ENCODE measurements around the gene PRR15L.
"Not testable (repeated sequence)": the region's sequence is repeated elsewhere in the genome, so short reads cannot be mapped to it uniquely, and the experiment has no call there.

Gene PRR15L

GRCh38 chr17:47956791-47957590, 692 bp downstream of the PRR15L start:
- no peak for DNase-seq

DNA sequence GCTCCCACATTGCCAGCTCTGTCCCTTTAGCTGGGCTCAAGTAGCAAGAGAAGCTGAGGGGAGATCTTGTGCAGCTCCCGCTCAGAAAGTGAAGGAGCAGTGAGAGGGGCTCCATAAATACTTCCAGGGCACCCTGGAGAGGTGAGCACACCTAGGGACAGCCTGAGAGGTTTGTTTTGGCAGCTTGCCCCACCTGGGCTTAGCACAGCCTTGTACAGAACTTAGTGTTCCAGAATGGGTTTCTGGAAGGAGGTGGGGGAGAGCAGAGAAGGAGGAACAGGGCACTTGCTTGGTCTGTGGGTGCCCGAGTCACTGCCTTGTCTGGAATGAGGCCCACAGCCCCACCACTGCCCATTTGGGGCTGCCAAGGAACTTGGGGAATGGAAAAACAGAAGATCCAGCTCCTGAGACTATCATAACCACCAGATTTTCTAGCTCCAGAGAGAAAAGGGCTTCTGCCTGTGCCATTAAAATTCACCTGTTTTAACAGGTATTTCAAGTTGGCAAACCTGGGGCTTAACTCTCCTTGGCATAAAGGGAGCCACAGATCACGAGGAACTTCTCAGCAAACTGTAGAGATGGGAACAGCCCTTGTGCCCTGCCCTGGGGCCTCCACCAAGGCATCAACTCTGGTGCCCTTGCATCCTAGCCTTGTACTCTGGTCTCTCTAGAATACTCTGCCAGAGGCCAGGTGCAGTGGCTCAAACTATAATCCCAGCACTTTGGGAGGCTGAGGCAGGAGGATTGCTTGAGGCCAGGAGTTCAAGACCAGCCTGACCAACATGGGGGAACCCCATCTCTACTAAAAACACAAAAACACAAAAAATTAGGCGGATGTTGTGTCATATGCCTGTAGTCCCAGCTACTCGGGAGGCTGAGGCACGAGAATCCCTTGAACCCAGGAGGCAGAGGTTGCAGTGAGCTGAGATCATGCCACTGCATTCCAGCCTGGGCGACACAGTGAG, 1.9 kb downstream of the PRR15L start:
- DNase-seq = no peak

GRCh38 chr17:47953909-47954308, 3.8 kb downstream of the PRR15L start:
- no peak for DNase-seq

- DNase-seq = peak; percentile 76 to 80
Measured at GRCh38 chr17:47952171-47953021, 5.3 kb downstream of the PRR15L start.

- DNase-seq = no peak
Measured at GRCh38 chr17:47950448-47950847, 7.2 kb downstream of the PRR15L start.

- no peak for DNase-seq
Measured at GRCh38 chr17:47949946-47950345, 7.7 kb downstream of the PRR15L start.

DNA sequence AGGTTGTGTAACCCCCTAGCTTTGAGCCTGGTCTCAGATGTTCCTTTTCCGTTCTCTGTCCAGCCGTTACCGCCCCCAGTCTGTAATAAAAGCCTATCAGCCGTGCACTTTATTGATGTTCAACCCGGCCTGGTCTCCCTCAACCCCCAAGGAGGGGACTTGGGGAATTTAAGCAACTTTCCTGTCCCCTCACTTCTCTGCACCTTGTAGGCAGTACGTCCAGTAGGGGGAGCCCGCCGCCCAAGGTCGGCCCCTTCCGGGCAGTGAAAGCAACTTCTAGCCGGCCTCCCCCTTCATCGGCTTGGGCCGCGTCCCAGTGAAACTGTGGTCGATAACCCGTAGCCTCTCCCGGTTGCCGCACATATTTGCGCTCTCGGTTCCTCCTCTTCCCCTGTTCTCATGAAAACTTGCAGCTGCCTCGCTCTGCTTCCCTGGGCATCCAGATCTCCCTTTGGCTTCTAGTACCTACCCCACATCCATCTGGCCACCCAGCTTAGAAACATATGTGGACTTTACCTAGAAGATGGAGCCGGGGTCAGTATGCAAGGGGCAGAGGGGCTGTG, 8.4 kb downstream of the PRR15L start:
- DNase-seq = peak; percentile 52 to 90

DNA sequence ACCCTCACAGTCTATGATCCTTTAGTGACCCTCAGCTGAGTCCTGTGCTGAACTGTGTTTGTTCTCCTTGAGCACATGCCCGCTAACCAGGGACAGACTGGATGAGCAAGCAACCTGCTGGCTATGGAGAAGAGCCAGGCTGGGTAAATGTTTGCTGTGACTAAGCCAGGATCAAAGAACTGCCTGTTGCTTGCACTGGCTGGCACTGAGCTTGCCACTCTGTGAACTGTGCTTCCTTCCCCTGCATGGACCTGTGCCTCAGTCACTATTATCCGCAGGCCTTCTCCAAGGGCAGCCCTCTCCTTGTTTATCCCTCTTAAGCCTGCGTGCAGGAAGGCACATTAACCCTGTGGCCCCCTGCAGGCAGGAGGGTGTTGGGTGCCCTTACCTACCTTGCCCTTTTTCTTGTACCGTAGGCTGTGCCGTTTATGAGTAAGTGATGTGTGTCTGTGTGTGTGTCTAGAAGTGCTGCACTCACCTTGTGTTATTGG, 8.9 kb downstream of the PRR15L start:
- no peak for DNase-seq

DNA sequence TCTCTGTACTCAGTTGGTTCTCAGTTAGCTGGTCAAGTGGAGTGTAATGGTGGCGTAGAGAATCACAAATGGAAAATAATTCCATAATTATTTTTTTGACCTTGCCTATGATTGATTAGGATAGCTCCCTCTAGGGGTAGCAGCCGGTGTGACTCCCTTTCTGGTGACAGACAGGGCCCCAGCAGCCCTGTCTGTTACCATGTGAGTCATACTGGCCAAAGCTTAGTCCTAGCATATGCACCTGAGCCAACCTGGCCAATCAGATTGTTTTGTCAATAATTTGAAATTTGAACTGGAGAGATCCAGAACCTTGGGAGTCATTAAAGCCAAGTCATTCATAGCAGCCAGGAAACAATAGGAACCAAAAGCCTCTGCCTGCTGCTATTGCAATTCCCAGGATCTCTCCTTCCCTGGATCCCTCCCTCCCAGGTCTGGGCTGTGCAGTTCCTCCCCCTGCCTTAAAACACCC, 10.7 kb downstream of the PRR15L start:
- peak; percentile 62 to 89 for DNase-seq

DNA sequence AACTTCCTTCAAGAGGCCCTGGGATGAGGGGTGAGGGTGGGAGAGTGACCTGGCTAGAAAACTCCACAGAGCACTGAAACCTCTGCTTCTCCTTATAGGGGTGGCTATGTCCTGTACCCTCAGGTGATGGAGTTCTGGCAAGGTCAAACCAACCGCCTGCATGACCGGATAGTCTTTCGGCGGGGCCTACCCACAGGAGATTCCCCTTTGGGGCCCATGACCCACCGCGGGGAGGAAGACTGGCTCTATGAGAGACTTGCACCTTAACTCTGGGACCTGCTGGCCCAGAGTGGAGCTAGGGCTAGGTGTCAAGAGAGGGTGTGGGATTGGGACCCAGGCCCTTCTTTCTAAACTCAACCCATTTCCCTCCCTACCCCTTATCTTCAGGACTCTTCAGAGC, 11.2 kb downstream of the PRR15L start:
- no peak for DNase-seq

DNA sequence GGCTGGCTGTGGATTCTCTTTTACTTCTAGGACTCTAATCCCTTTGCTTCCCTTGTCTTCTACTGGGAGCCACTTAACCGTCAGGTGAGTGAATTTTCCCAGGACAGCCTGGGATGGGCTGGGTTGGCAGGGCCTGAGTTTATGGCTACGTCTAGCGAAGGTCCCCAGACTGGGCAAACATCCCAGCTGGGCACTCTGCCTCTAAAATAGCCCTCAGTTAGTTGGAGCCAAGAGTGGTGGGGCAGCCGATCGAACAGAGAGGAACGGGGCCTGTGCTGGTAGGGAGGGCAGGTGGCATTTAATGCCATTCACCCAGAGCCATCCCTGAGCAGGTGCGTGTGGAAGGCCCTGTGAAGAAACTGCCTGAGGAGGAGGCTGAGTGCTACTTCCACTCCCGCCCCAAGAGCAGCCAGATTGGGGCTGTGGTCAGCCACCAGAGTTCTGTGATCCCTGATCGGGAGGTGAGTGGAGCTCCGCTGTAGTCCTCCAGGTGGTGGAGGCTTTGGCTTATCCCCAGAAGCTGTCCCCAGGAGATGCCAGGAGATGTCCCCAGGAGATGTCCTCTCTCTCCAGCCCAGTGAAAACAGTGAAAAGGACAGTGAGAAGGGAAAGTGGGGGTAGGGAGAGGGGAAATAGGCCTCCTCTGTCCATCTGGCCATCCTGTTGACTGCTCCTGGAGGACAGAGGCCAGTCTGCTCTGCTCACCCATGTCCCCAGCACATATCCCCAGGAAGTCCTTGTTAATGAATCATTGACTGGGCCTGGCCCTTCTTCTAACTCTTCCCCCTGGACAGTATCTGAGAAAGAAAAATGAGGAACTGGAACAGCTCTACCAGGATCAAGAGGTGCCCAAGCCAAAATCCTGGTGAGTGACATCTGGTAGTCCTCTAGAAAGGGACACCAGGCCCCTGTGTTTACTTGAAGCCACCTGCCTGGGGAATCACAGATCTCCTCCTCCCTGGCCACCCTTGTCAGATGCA, 11.9 kb downstream of the PRR15L start:
- peak; percentile 54 to 62 for DNase-seq

DNA sequence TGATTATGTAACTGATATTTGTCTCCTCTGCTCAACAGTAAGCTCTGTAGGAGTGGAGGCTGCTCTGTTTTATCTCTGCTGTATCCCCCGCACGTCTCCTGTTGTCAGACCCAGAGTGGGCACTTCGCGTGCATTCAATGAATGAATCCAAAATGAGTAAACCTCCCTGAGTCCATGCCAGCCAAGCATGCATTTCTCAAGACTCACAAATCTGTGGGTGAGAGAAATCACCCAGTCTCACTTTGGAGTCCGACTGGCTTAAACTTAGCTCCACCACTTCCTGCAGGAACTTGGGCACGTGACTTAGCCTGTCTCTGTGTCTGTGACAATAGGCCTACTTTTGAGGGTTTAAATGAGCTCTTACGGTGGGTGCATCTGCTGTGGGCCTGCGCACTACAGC, 12.6 kb downstream of the PRR15L start:
- peak; percentile 62 to 75 for DNase-seq

DNA sequence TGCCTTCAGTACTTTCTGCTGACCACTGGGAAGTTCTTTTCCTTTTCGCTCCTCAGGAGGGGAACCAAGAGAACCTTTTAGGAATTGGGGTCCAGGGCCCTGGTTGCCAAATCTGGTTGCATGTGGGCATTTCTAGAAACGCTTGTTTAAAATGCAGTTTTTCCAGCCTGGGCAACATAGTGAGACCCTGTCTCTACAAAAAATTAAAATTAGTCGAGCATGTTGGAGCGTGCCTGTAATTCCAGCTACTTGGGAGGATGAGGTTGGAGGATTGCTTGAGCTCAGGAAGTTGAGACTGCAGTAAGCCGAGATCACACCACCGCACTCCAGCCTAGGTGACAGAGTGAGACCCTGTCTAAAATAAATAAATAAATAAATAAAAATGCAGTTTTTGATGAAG, 15.1 kb downstream of the PRR15L start:
- no peak for DNase-seq

DNA sequence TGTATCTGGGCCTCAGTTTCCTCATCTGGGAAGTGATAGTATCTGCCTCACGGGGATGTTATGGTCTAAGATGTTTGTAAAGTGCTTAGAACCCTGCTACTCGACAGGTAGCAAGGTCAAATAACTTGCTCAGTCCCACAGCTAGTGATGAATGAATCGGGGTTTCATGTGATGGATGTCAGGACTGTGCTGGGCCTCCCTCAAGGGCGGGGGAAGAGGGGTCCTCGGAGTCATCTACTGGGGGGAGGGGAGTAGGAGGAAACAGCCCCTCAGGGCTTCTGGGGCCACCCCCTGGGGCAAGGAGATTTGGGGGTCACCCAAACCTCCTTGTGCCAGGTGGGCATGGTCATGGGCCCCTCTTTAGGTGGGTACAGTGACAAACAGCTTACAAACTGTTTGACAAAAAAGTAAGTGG, 15.6 kb downstream of the PRR15L start:
- no peak for DNase-seq

DNA sequence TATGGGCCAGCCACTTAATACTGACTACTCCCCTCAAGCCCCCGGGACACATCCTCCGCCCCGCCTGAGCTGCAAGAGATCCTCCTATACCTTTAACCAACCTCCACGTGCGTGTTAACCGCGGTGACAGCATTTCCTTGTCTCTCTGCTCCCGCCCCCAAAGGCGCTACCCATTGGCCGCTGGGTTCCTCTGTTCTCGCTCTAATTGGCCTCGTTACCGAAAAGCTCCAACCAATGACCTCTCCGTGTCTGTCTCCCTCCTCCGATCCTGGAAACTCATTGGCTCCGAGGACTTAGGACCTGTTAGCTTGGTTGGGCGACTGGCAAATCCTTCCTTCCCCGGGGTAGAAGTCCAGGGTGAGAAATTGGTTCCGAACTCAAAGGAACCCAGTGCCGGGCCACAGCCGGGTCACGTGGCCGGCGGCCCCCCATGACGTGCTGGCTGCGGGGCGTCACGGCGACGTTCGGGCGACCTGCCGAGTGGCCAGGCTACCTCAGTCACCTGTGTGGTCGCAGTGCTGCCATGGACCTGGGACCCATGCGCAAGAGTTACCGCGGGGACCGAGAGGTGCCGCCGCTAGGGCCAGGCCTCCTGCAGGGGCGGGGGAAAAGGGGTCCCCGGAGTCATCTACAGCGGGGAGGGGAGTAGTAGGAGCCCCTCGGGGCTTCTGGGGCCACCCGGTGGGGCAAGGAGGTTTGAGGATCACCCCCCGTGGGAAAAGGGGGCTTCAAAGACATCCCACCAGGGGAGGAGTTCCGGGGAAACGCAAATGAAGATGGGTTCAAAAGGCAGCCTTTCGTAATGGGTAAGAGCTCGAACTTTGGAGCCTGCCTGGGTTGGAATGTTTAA, 16.2 kb downstream of the PRR15L start, which contains the start of gene PNPO:
TSS of gene PNPO (plus strand) at position 326 of the 850 bp plus-strand sequence. CDS start at position 431, 105 bp downstream.
- DNase-seq = peak; percentile 98

GRCh38 chr17:47937941-47938340, 19.7 kb downstream of the PRR15L start:
- peak; percentile 49 to 60 for DNase-seq

DNA sequence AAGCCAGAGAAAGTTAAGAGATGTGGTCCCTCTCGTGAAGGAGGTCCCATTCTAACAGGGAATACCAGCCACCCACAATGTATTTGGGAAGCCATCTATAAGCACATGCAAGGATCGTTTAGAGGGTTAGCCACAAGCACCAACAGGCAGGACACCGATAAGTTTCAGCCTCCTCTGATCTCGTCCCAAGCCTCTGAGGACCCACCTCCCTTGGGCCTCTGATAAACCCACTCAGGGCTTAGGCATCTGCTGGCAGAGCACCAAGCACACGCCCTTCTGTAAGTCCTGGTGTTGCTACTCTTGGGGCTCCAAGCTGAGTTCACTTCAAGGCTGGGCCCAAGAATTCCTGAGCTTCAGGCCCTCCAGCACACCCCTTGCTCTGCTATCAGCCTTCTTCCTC, 21.7 kb downstream of the PRR15L start:
- no peak for DNase-seq

DNA sequence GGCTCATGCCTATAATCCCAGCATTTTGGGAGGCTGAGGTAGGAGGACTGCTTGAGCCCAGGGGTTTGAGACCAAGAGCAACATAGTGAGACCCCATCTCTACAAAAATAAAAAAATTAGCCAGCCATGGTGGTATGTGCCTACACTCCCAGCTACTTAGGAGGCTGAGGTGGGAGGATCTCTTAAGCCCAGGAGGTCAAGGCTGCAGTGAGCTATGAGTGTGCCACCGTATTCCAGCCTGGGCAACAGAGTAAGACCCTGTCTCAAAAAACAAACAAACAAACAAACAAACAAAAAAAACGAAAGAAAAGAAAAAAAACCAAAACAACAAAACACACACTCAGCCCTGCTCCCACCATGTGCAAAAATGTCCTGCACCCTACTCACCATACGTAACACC, 22.2 kb downstream of the PRR15L start:
- not testable (repeated sequence) for DNase-seq

DNA sequence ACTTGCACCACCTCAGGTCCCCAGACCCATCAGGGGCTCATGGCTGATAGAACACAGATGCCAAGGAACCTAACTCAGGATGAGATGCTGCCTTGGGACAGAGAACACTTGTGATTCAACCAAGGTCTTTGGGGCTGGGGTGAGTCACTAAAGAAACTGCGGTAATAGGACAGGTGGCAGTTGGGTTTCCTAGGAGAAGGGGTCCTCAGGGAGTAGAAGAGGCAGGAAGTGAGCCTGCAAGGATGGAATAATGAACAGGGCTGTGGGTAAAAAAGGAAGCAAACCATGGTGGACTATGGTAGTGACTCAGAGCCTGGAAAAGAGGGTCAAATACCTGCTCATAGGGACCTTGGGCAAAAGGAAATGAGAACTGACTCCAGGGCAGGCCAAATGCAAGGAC, 22.8 kb downstream of the PRR15L start:
- DNase-seq = no peak

GRCh38 chr17:47931848-47932247, 25.8 kb downstream of the PRR15L start:
- no peak for DNase-seq

Measured in inflammatory macrophage treated with lipopolysaccharide for 1 hour (primary cell).